ENCODE measurements around the gene MRPS18A. TPM values are rescaled to one million over a fixed set of nuclear protein-coding genes. Genes with fewer than 3 reads are reported as not detected.
A peak's percentile ranks its signal among the peaks of the same experiment; 100 is the strongest.

Gene MRPS18A
- total and polyA plus RNA-seq, 2 donors, result 33.3 to 55.8 TPM

DNA sequence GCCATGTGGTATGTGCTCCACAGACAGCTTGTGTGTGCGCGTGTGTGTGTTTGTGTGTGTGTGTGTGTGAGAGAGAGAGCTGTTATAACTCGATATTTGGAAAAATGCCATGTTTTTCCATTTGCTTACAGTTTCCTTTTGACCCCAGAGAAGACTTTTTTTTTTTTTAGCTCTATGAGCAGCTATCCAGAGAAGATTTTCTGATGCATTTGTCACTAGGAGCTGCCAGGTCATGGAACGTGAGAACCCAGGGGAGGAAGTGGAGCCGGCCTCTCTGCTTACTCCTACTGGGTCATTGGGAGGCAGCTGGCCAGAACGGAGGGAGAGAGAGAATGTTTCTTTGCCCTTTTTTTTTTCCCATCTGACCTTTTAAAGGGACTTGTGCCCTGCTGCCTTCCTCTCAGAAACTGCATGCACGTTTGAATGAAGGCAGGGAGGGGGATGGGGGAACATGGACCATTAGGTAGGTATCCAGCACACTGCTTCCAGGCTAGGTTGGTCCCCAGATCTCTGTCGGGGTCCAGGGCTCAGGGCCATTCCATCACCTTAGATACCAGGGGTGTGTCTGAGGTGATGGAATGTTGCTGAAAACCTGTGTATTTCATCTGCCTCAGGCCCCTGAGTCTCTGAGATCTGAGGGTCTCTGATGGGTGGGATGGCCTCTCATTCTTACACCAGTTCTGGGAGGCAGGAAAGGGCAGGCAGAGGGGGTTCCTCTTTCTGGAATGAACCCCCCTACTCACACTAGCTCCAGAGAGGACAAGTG is 11.2 kb upstream of the MRPS18A start:
- peaks cover 3% of the 10 kb centered on the region for H3K4me1 ChIP-seq (ENCODE audit: insufficient read depth)
- peak overlapping the region; percentile 57 for H3K27ac ChIP-seq (ENCODE audit: low read depth)
- H3K36me3 ChIP-seq (ENCODE audit: insufficient read depth), result no peaks in the 10 kb centered on the region
- no peak for DNase-seq (ENCODE audit: extremely low spot score)
- 32% methylated on average over 8 of the region's 8 CpGs for WGBS
- H3K4me3 ChIP-seq (ENCODE audit: low read depth, low read length), result no peak overlapping the region

DNA sequence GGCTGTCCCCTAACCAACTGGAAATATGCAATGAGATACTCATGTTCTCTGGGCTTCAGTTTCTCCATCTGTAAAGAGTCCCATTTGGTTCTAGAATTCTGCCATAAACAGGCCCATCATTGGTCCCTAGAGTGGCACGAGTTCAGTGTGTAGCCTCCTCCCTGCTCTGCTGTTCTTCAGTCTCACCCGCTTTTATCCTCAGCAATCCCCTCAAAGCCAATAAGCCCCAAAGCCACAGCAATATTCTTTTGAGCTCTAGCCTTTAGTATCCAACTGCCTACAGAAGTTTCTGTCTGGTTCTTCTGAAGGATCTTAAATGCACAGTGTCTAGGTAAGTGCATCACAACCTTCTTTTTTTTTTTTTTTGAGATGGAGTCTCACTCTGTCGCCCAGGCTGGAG is 9.8 kb upstream of the MRPS18A start:
- DNase-seq (ENCODE audit: extremely low spot score), result no peak
- WGBS, result 77% methylated on average over 3 of the region's 3 CpGs
- Histone ChIP-seq H3K4me3 (ENCODE audit: low read depth, low read length) (no peak overlapping the region), H3K36me3 (ENCODE audit: insufficient read depth) (no peaks in the 10 kb centered on the region), H3K4me1 (ENCODE audit: insufficient read depth) (peaks cover 3% of the 10 kb centered on the region), H3K27ac (ENCODE audit: low read depth) (no peak overlapping the region)

DNA sequence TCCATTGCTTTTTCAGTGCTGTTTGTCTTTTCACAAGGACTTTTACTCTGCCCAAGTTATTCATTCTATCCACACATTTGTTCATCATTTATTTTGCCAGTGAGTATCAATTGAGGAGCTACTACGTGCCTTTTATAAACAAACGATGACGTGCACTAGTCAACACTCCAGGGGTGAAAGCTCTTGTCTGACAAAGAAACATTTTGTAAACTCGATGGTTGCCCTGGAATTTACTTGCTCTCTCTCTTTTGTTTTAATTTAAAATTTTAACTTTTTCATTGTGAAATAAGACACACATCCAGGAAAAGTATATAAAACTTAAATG is 8.3 kb upstream of the MRPS18A start:
- DNase-seq (ENCODE audit: extremely low spot score), result no peak
- H3K4me3 ChIP-seq (ENCODE audit: low read depth, low read length), result no peak overlapping the region
- H3K36me3 ChIP-seq (ENCODE audit: insufficient read depth), result no peaks in the 10 kb centered on the region
- no peak overlapping the region for H3K27ac ChIP-seq (ENCODE audit: low read depth)
- 65% methylated on average over 4 of the region's 4 CpGs for WGBS
- H3K4me1 ChIP-seq (ENCODE audit: insufficient read depth), result peaks cover 3% of the 10 kb centered on the region

DNA sequence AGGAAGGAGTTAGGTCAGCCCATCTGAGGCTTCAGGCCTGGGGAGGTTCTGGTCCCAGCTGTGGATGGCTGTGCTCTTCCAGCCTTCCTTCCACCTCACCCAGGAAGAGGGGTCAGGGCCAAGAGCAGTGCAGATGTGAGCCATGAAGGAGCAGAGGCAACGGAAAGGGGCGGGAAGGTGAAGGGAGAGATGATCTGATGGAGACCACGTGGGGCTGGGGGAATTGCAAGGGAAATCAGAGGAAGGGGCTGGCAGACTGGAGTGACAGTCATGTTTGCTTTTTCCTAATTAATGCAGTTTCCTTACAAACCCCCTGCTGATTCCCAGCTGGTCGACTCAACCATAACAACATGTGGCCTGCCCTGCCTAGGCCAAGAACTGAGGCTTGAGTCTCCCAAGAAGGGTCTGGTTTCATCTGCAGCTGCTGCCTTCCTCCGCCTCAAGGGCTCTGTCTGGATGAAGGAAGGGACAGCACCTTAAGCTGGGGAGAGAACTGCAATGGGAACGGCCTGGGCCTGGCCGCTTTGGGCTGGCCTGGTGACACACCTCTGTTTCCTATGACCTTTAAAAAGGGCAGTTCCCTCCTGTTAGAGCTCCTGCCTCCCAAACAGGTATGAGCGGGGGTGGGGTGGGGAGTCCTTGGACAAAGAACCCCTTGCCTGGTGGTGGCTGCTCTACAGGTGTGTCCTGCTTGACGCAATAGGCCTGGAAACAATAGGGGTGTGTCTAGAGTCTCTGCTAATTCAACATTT is 7.8 kb upstream of the MRPS18A start:
- Histone ChIP-seq H3K4me3 (ENCODE audit: low read depth, low read length) (no peak overlapping the region), H3K27ac (ENCODE audit: low read depth) (peak overlapping the region; percentile 11), H3K36me3 (ENCODE audit: insufficient read depth) (no peaks in the 10 kb centered on the region), H3K4me1 (ENCODE audit: insufficient read depth) (peaks cover 3% of the 10 kb centered on the region)
- WGBS, result 73% methylated on average over 9 of the region's 9 CpGs
- no peak for DNase-seq (ENCODE audit: extremely low spot score)

DNA sequence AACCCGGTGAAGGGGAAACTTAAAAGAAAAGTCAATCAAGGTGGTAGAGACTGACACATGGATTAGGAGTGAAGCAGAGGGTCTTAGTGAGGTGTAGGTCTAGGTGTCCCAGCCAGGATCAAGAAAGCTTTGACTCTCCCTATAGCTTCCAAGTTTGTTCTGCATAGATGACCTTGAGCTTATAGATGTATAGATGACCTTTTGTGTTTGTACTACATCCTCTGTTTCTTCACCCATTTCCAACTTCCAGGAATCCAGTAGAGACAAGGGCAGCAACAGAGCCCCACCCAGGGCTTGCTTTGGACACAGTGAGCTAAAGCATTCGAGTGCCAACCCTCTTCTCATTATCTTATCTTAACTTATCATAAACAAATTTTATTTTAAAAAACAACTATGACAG is 1.8 kb upstream of the MRPS18A start:
- no peak overlapping the region for H3K27ac ChIP-seq (ENCODE audit: low read depth)
- H3K4me3 ChIP-seq (ENCODE audit: low read depth, low read length), result no peak overlapping the region
- no peaks in the 10 kb centered on the region for H3K4me1 ChIP-seq (ENCODE audit: insufficient read depth)
- DNase-seq (ENCODE audit: extremely low spot score), result no peak
- H3K36me3 ChIP-seq (ENCODE audit: insufficient read depth), result no peaks in the 10 kb centered on the region
- 56% methylated on average over 2 of the region's 2 CpGs for WGBS

DNA sequence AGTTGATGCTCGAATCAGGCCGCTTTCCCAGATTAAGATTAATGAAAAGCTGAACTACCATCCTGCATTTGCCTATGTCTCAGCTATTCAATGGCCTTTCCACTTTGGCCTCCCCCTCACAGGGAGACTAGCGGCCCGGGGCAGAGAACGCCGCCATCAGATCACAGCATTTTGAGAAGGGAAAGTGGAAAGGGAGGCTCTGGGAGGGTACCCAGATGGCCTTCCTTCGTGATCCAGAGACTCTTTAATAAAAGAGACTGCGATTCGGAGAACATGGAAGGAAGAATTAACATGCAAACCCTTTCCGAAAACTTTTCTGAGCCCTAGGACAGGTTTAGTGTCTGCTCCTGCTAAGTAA is 533 bp downstream of the MRPS18A start:
- no peak for DNase-seq (ENCODE audit: extremely low spot score)
- WGBS, result 5% methylated on average over 10 of the region's 10 CpGs
- H3K27ac ChIP-seq (ENCODE audit: low read depth), result peak overlapping the region; percentile 78
- no peaks in the 10 kb centered on the region for H3K4me1 ChIP-seq (ENCODE audit: insufficient read depth)
- H3K4me3 ChIP-seq (ENCODE audit: low read depth, low read length), result peak overlapping the region; percentile 91
- no peaks in the 10 kb centered on the region for H3K36me3 ChIP-seq (ENCODE audit: insufficient read depth)

DNA sequence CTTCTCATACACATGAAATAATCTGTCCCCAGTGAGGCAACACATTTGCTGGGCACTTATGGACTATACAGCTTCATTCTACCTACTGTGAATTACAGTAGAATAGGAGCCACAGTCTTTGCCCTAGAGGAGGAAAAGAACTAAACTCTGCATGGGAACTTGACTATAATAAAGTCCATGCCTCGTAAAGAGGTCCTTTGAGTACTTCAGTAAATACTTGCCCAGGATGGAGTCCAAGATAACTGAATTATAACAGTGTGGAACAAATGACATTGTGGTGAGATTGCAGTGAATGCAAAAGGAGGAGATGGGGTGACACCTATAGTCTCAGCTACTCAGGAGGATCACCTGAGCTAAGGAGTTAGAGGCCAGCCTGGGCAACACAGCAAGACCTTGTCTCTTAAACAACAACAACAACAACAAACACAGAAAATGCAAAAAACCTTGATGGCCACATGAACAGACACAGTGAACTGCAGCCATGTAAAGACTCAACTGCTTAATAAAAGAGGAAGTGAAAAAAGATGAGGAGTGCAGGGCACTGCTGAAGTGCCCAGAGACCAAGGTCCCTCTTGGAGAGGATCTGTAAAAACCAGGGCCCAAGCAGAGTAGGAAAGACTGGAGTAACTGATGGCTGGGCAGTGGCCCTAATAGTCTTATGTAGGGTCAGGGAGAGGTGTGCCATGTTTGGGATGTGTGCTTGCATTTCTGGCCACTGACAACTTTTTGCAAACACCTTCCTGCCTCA is 3.7 kb downstream of the MRPS18A start:
- H3K36me3 ChIP-seq (ENCODE audit: insufficient read depth), result no peaks in the 10 kb centered on the region
- no peak overlapping the region for H3K4me3 ChIP-seq (ENCODE audit: low read depth, low read length)
- 58% methylated on average over 1 of the region's 1 CpG for WGBS
- DNase-seq (ENCODE audit: extremely low spot score), result no peak
- no peaks in the 10 kb centered on the region for H3K4me1 ChIP-seq (ENCODE audit: insufficient read depth)
- H3K27ac ChIP-seq (ENCODE audit: low read depth), result no peak overlapping the region

DNA sequence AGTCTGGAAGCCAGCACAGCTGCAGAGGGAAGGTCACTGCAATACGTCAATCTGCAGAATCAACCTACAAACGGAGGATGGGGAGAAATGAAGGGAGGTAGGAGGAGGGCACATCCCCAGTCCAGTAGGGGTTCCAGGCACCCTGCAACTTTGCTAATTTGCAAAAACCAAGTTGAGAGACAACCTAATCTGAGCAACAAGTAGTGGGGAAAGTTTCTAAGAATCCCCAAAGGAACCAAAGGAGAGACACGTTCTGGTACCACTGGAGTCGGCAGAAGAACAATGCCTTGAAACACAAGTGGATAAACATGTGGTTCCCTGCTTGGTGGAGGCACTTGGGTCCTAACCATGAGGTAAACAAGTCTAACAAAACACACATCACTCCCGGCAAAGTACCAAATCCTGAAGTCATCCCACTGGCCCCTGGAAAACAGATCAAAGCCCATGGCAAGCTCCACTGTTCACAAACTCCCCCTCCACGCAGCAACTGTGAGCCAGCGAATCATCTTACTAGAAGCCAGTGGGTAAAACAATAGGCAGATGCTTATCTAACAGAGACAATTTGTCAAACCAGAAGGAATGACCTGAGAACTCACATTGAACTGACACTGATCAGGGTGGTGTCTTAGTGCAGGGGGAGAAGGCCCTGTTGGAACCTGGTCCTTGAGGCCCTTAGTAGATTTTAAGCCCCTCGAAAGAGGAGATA is 4.7 kb downstream of the MRPS18A start:
- Histone ChIP-seq H3K36me3 (ENCODE audit: insufficient read depth) (no peaks in the 10 kb centered on the region), H3K27ac (ENCODE audit: low read depth) (peak overlapping the region; percentile 7), H3K4me1 (ENCODE audit: insufficient read depth) (no peaks in the 10 kb centered on the region), H3K4me3 (ENCODE audit: low read depth, low read length) (no peak overlapping the region)
- DNase-seq (ENCODE audit: extremely low spot score), result no peak
- WGBS, result 54% methylated on average over 8 of the region's 8 CpGs

DNA sequence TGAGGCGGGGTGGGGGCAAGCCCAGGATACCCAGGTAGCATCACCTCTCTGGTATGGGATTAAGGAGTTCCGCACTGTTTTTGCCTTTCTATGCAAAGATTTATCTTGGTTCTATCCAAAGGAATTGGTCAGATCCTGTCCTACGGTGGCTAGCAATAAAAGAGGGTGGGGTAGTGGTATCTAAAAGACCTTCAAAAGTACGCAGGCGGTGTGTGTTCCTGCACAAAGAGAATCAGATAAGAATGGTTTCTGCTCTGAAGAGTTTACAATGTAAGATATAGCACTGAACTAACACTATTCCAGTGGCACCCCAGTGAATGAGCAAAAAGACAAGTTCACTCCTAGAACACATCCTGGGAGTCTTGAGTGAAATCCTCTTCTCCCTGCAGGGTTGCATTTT is 6.3 kb downstream of the MRPS18A start:
- no peak for DNase-seq (ENCODE audit: extremely low spot score)
- H3K4me3 ChIP-seq (ENCODE audit: low read depth, low read length), result no peak overlapping the region
- no peak overlapping the region for H3K27ac ChIP-seq (ENCODE audit: low read depth)
- no peaks in the 10 kb centered on the region for H3K36me3 ChIP-seq (ENCODE audit: insufficient read depth)
- H3K4me1 ChIP-seq (ENCODE audit: insufficient read depth), result no peaks in the 10 kb centered on the region
- 83% methylated on average over 5 of the region's 5 CpGs for WGBS

DNA sequence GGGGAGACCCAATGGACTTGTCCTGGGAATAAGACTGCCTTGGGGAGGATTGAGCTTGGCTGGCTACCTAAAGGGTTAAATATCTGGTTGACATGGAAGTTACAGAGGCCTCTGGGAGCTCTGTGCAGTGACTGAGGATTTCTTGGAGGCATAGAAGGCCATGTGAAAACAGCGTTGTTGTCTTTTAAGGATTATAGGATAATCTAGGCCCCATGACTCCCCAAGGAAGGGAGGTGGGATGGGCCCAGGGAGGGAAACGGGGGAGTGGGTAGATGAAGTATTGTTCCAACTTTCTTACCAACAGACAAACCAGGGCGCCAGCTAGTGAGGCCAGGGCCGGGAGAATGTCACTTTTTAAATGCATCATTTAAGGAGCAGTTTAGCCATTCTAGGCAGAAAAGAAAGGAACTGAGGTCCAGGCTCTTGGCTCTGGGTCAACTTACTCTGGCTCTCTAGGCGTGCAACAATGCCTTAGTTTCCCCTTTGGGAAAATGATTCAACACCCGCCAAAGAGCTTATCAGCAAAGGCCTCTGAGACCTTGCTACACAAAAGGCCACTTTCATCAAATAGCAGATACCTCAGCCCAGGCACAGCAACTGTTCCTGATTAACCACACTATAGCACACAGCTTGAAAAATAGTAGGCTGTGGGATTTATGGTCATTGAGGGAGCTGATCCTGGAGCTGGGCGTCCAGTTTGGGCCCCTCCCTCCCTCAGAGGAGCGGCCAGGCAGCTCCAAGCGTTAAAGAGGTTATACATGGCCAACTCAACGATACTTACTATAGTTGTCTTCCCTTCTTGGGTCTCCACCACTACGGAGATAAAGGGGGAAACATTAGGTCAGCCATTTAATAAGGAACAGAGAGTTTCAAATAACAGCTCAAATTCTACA is 7.0 kb downstream of the MRPS18A start:
- no peak overlapping the region for H3K4me3 ChIP-seq (ENCODE audit: low read depth, low read length)
- H3K4me1 ChIP-seq (ENCODE audit: insufficient read depth), result no peaks in the 10 kb centered on the region
- H3K27ac ChIP-seq (ENCODE audit: low read depth), result no peak overlapping the region
- H3K36me3 ChIP-seq (ENCODE audit: insufficient read depth), result no peaks in the 10 kb centered on the region
- WGBS, result 62% methylated on average over 11 of the region's 11 CpGs
- DNase-seq (ENCODE audit: extremely low spot score), result no peak

DNA sequence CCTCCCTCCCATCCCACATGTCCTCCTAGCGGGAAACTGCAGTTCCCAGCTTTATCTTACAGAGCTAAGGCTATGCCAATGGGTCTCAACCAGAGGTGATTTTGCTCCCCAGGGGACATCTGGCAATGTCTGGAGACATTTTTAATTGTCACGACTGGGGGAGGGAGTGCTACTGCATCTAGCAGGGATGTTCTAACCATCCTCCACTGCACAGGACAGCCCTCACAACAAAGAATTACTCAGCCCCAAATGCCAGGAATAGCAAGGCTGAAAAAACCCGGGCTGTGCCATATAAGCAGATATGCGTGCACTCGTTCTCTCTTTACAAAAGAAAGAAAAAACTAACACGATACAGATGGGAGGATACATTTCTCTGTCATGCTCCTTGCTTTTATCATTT is 8.5 kb downstream of the MRPS18A start:
- DNase-seq (ENCODE audit: extremely low spot score), result no peak
- no peak overlapping the region for H3K27ac ChIP-seq (ENCODE audit: low read depth)
- no peak overlapping the region for H3K4me3 ChIP-seq (ENCODE audit: low read depth, low read length)
- H3K4me1 ChIP-seq (ENCODE audit: insufficient read depth), result no peaks in the 10 kb centered on the region
- 69% methylated on average over 6 of the region's 6 CpGs for WGBS
- H3K36me3 ChIP-seq (ENCODE audit: insufficient read depth), result no peaks in the 10 kb centered on the region

DNA sequence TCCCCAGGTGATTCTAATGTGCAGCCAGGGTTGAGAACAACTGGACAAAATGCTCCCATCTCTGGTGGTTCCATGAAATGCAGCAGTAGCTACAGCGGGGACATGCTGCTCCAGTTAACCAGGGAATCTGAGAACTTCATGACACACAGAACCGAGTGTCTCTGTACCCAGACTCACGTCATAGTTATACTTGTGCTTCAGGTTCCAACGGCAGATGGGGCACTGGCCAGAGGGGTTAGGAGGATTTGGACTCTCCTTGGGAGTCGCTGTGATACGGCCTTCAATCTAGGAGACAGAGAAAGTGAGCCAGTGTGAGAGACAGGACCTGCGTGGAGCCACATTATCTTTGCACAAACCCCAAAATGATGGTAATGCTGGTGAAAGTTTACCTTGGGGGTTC is 9.2 kb downstream of the MRPS18A start:
- 81% methylated on average over 7 of the region's 7 CpGs for WGBS
- Histone ChIP-seq H3K4me1 (ENCODE audit: insufficient read depth) (no peaks in the 10 kb centered on the region), H3K27ac (ENCODE audit: low read depth) (no peak overlapping the region), H3K4me3 (ENCODE audit: low read depth, low read length) (no peak overlapping the region), H3K36me3 (ENCODE audit: insufficient read depth) (no peaks in the 10 kb centered on the region)
- no peak for DNase-seq (ENCODE audit: extremely low spot score)

DNA sequence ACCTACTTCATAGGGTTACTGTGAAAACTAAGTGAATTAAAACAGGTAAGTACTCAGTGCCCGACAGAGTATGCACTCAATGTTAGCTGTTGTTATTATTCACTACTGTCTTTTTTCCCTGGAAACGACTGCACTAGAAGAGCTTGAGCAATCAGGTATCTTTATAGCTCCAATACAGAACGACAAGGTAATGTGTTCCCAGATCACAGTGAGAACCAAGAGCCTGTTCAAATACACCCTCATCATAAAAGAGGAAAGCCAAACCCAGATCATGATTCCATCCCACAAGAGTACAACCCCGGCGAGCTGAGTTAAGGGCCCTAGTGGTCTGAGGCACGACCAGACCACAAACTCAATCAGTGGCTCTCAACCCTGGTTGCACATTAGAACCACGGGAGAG is 9.8 kb downstream of the MRPS18A start:
- no peak for DNase-seq (ENCODE audit: extremely low spot score)
- no peak overlapping the region for H3K27ac ChIP-seq (ENCODE audit: low read depth)
- H3K4me1 ChIP-seq (ENCODE audit: insufficient read depth), result no peaks in the 10 kb centered on the region
- 66% methylated on average over 7 of the region's 7 CpGs for WGBS
- no peaks in the 10 kb centered on the region for H3K36me3 ChIP-seq (ENCODE audit: insufficient read depth)
- no peak overlapping the region for H3K4me3 ChIP-seq (ENCODE audit: low read depth, low read length)

All from urinary bladder (tissue), 4 donors.